Hepatocyte (in vitro differentiated cells): ENCODE measurements around the gene RNLS. TPM values are rescaled to one million over a fixed set of nuclear protein-coding genes. Genes with fewer than 3 reads are reported as not detected.

Source experiments
- DNase-seq: peaks from one replicate; pipeline ENCODE4 v3.0.0-alpha.2; 2016; ENCODE audit warnings: low spot score
- H2AFZ ChIP-seq: fragments of 200-600 bp; sonication (generic); 2 replicates; pipeline ENCODE4 v1.6.0; 2016; ENCODE audit warnings: antibody characterized with exemption, mild to moderate bottlenecking
- H3K27ac ChIP-seq: fragments of 200-600 bp; sonication (generic); 2 replicates; pipeline ENCODE4 v1.5.1; 2016; ENCODE audit warnings: mild to moderate bottlenecking
- H3K27me3 ChIP-seq: fragments of 200-600 bp; sonication (generic); 2 replicates; pipeline ENCODE4 v1.6.1; 2016
- H3K36me3 ChIP-seq: fragments of 200-600 bp; sonication (generic); replicated peaks from 2 replicates; pipeline ENCODE4 v1.5.1; 2016; ENCODE audit warnings: low read depth; ENCODE audit not compliant: insufficient read depth
- H3K4me1 ChIP-seq: fragments of 200-600 bp; sonication (generic); 2 replicates; pipeline ENCODE4 v1.5.1; 2016; ENCODE audit warnings: mild to moderate bottlenecking, moderate library complexity; ENCODE audit not compliant: insufficient read depth
- H3K4me2 ChIP-seq: fragments of 200-600 bp; sonication (generic); 2 replicates; pipeline ENCODE4 v1.6.0; 2016
- H3K4me3 ChIP-seq: fragments of 200-600 bp; sonication (generic); 2 replicates; pipeline ENCODE4 v1.5.1; 2016; ENCODE audit warnings: mild to moderate bottlenecking
- H3K79me2 ChIP-seq: fragments of 200-600 bp; sonication (generic); 2 replicates; pipeline ENCODE4 v1.6.0; 2017; ENCODE audit warnings: mild to moderate bottlenecking
- H3K9me2 ChIP-seq: fragments of 200-600 bp; sonication (generic); replicated peaks from 2 replicates; pipeline ENCODE4 v1.6.0; 2017; ENCODE audit warnings: mild to moderate bottlenecking; ENCODE audit not compliant: insufficient read depth
- H3K9me3 ChIP-seq: fragments of 200-600 bp; sonication (generic); 2 replicates; pipeline ENCODE4 v1.5.1; 2016; ENCODE audit warnings: low read depth, mild to moderate bottlenecking
- H4K20me1 ChIP-seq: fragments of 200-600 bp; sonication (generic); 2 replicates; pipeline ENCODE4 v1.6.0; 2016; ENCODE audit warnings: mild to moderate bottlenecking; ENCODE audit not compliant: insufficient read depth, poor library complexity, severe bottlenecking
- CTCF ChIP-seq: fragments of 200-600 bp; sonication (generic); IDR thresholded peaks from 2 replicates; pipeline ENCODE4 v1.5.1; 2016; ENCODE audit warnings: antibody characterized with exemption, mild to moderate bottlenecking; ENCODE audit not compliant: poor library complexity
- EZH2 ChIP-seq: fragments of 200-600 bp; sonication (generic); IDR thresholded peaks from 2 replicates; pipeline ENCODE4 v1.6.1; 2016; ENCODE audit warnings: antibody characterized with exemption, mild to moderate bottlenecking, borderline replicate concordance
- EZH2phosphoT487 ChIP-seq: fragments of 200-600 bp; sonication (generic); IDR thresholded peaks from one replicate; pipeline ENCODE4 v1.6.1; 2018; ENCODE audit warnings: antibody characterized with exemption, mild to moderate bottlenecking, low read depth, moderate library complexity; ENCODE audit not compliant: unreplicated experiment, severe bottlenecking
- WGBS: methylation state at CpG from one replicate; pipeline ENCODE4 v1.1.6; 2016; ENCODE audit warnings: low lambda C conversion rate; ENCODE audit errors: missing lambda C conversion rate; 5-methylcytosine and 5-hydroxymethylcytosine counted together
- polyA plus RNA-seq: library from polyadenylated mRNA; unstranded; fragments of >200 nt; fragmentation: Nextera tagmentation; extraction: Ambion mirVana; gene quantifications from 2 replicates; pipeline ENCODE4 v1.2.1, GENCODE V29; 2016
- total RNA-seq: library from RNA; depleted of rRNA; stranded (reverse); fragments of >200 nt; gene quantifications from 2 replicates; pipeline ENCODE4 v1.2.3, GENCODE V29; 2014

The RNLS gene
- total and polyA plus RNA-seq, 2 experiments from 2014 or later, result 12.8 to 14.9 TPM

GRCh38 chr10:88413412-88413811, 169.7 kb downstream of the RNLS start:
- WGBS, result 86% methylated on average over 3 of the region's 3 CpGs
- no peak for TF ChIP-seq CTCF
- TF ChIP-seq EZH2, result no peak
- no peak for TF ChIP-seq EZH2phosphoT487
- Histone ChIP-seq H3K79me2 (no peaks in the 10 kb centered on the region), H3K36me3 (no peaks in the 10 kb centered on the region), H3K9me2 (no peaks in the 10 kb centered on the region), H3K4me2 (no peak overlapping the region), H3K9me3 (no peaks in the 10 kb centered on the region), H4K20me1 (no peaks in the 10 kb centered on the region), H3K4me1 (no peaks in the 10 kb centered on the region), H3K27ac (no peak overlapping the region), H2AFZ (no peak overlapping the region), H3K4me3 (no peak overlapping the region), H3K27me3 (no peaks in the 10 kb centered on the region)
- DNase-seq, result no peak

GRCh38 chr10:88411772-88412349, 171.3 kb downstream of the RNLS start:
- no peak overlapping the region for H3K27ac ChIP-seq
- no peak overlapping the region for H2AFZ ChIP-seq
- no peaks in the 10 kb centered on the region for H3K27me3 ChIP-seq
- H3K36me3 ChIP-seq, result no peaks in the 10 kb centered on the region
- no peaks in the 10 kb centered on the region for H4K20me1 ChIP-seq
- 92% methylated on average over 6 of the region's 6 CpGs for WGBS
- no peaks in the 10 kb centered on the region for H3K79me2 ChIP-seq
- H3K4me2 ChIP-seq, result no peak overlapping the region
- TF ChIP-seq CTCF (no peak), EZH2phosphoT487 (no peak), EZH2 (no peak)
- no peaks in the 10 kb centered on the region for H3K9me2 ChIP-seq
- no peak overlapping the region for H3K4me3 ChIP-seq
- DNase-seq, result no peak
- H3K4me1 ChIP-seq, result no peaks in the 10 kb centered on the region
- H3K9me3 ChIP-seq, result no peaks in the 10 kb centered on the region

GRCh38 chr10:88409824-88410223, 173.3 kb downstream of the RNLS start:
- Histone ChIP-seq H3K4me2 (no peak overlapping the region), H3K4me3 (no peak overlapping the region), H3K4me1 (no peaks in the 10 kb centered on the region), H3K27me3 (no peaks in the 10 kb centered on the region), H3K9me3 (no peaks in the 10 kb centered on the region), H3K27ac (no peak overlapping the region), H3K9me2 (no peaks in the 10 kb centered on the region), H4K20me1 (no peaks in the 10 kb centered on the region), H2AFZ (no peak overlapping the region), H3K79me2 (no peaks in the 10 kb centered on the region), H3K36me3 (no peaks in the 10 kb centered on the region)
- TF ChIP-seq CTCF (no peak), EZH2 (no peak), EZH2phosphoT487 (no peak)
- no peak for DNase-seq
- WGBS, result 81% methylated on average over 1 of the region's 1 CpG

GRCh38 chr10:88409236-88409635, 173.9 kb downstream of the RNLS start:
- no peaks in the 10 kb centered on the region for H3K79me2 ChIP-seq
- no peak for DNase-seq
- H3K9me3 ChIP-seq, result no peaks in the 10 kb centered on the region
- no peak overlapping the region for H3K27ac ChIP-seq
- H3K9me2 ChIP-seq, result no peaks in the 10 kb centered on the region
- H3K4me3 ChIP-seq, result no peak overlapping the region
- H4K20me1 ChIP-seq, result no peaks in the 10 kb centered on the region
- no peaks in the 10 kb centered on the region for H3K36me3 ChIP-seq
- TF ChIP-seq EZH2phosphoT487, result no peak
- no peak for TF ChIP-seq CTCF
- no peak for TF ChIP-seq EZH2
- no peaks in the 10 kb centered on the region for H3K4me1 ChIP-seq
- no peaks in the 10 kb centered on the region for H3K27me3 ChIP-seq
- no peak overlapping the region for H2AFZ ChIP-seq
- 98% methylated on average over 2 of the region's 2 CpGs for WGBS
- H3K4me2 ChIP-seq, result no peak overlapping the region
